SK-N-SH (cell line): ENCODE results near the gene PLAC9. TPM values are rescaled to one million over a fixed set of nuclear protein-coding genes. Genes with fewer than 3 reads are reported as not detected.
A peak's percentile ranks its signal among the peaks of the same experiment; 100 is the strongest.

Experiments
- CTCF ChIA-PET: fragments of 300-600, 350-600 bp; formaldehyde crosslinking; extraction: SDS; loops from one replicate; lab custom pipeline; 2021; lab: Yijun Ruan, JAX
- POLR2A ChIA-PET: fragments of 350-600 bp; sonication (Branson Sonifier 250); formaldehyde crosslinking; extraction: SDS; loops from one replicate; lab custom pipeline; 2020; ENCODE audit warnings: antibody characterized with exemption, inconsistent platforms; lab: Yijun Ruan, JAX
- DNase-seq: peaks from one replicate; pipeline ENCODE4 v3.0.0; 2012
- H2AFZ ChIP-seq: fragments of 200-600 bp; sonication (generic); 2 replicates; pipeline ENCODE4 v1.8.1; 2016; ENCODE audit warnings: antibody characterized with exemption, mild to moderate bottlenecking, low read depth
- H3F3A ChIP-seq: fragments of 200-600 bp; sonication (generic); replicated peaks from 2 replicates; pipeline ENCODE3; 2016; ENCODE audit warnings: antibody characterized with exemption, mild to moderate bottlenecking; ENCODE audit not compliant: insufficient read depth
- H3K27ac ChIP-seq, 2 experiments: fragments of 200-500 bp in 1 of 2; fragments of 200-600 bp in 1 of 2; sonication (Bioruptor generic) in 1 of 2; sonication (generic), shearing (Covaris generic) in 1 of 2; 2 replicates each; pipeline versions ENCODE4 v1.5.1 to v1.6.1; 2014 to 2016; ENCODE audit warnings: low read depth in 2 of 2, inconsistent platforms in 1 of 2, low read length in 1 of 2, mild to moderate bottlenecking in 1 of 2, mixed read lengths in 1 of 2
- H3K27me3 ChIP-seq: fragments of 200-600 bp; sonication (generic), shearing (Covaris generic); 2 replicates; pipeline ENCODE4 v1.6.1; 2016; ENCODE audit warnings: mixed run types; ENCODE audit not compliant: insufficient read depth
- H3K36me3 ChIP-seq, 2 experiments: fragments of 200-500 bp in 1 of 2; fragments of 200-600 bp in 1 of 2; sonication (Bioruptor generic) in 1 of 2; sonication (generic) in 1 of 2; replicated peaks in 1 of 2; 2 replicates each; pipeline versions ENCODE3 to v1.5.1; 2014 to 2016; ENCODE audit warnings: low read length in 1 of 2, mild to moderate bottlenecking in 1 of 2; ENCODE audit not compliant: insufficient read depth in 2 of 2, control insufficient read depth in 1 of 2
- H3K4me1 ChIP-seq, 2 experiments: fragments of 200-500 bp in 1 of 2; fragments of 200-600 bp in 1 of 2; sonication (Bioruptor generic) in 1 of 2; sonication (generic), shearing (Covaris generic) in 1 of 2; 2 replicates each; pipeline versions ENCODE4 v1.5.1 to v1.6.1; 2014 to 2016; ENCODE audit warnings: low read depth in 1 of 2, low read length in 1 of 2, mixed run types in 1 of 2; ENCODE audit not compliant: insufficient read depth in 2 of 2, control insufficient read depth in 1 of 2
- H3K4me2 ChIP-seq: fragments of 200-600 bp; sonication (generic), shearing (Covaris generic); 2 replicates; pipeline ENCODE4 v1.6.1; 2017; ENCODE audit warnings: mixed run types
- H3K4me3 ChIP-seq, 2 experiments: fragments of 200-500 bp in 1 of 2; fragments of 200-600 bp in 1 of 2; sonication (Bioruptor generic) in 1 of 2; sonication (generic), shearing (Covaris generic) in 1 of 2; 2 replicates each; pipeline versions ENCODE4 v1.5.1 to v1.8.1; 2014 to 2016; ENCODE audit warnings: low read depth in 2 of 2, inconsistent platforms in 1 of 2, low read length in 1 of 2, mild to moderate bottlenecking in 1 of 2, mixed read lengths in 1 of 2, moderate library complexity in 1 of 2
- H3K79me2 ChIP-seq: fragments of 200-600 bp; sonication (generic); 2 replicates; pipeline ENCODE4 v1.8.1; 2017; ENCODE audit warnings: mild to moderate bottlenecking; ENCODE audit not compliant: insufficient read depth
- H3K9ac ChIP-seq: fragments of 200-600 bp; sonication (generic); 2 replicates; pipeline ENCODE4 v1.6.1; 2017; ENCODE audit warnings: mixed run types
- H3K9me2 ChIP-seq: fragments of 200-600 bp; sonication (generic); 2 replicates; pipeline ENCODE4 v1.6.1; 2017; ENCODE audit warnings: mixed run types
- H3K9me3 ChIP-seq: fragments of 200-600 bp; sonication (generic); 2 replicates; pipeline ENCODE4 v1.6.1; 2017; ENCODE audit warnings: mixed run types, mild to moderate bottlenecking, moderate library complexity
- H4K20me1 ChIP-seq: fragments of 200-600 bp; sonication (generic); 2 replicates; pipeline ENCODE4 v1.6.1; 2017; ENCODE audit warnings: mild to moderate bottlenecking, mixed run types; ENCODE audit not compliant: insufficient read depth
- CHD2 ChIP-seq: fragments of 150-350 bp; IDR thresholded peaks from 2 replicates; pipeline ENCODE4 v1.6.1; 2018; ENCODE audit warnings: low read length; ENCODE audit not compliant: partially characterized antibody
- FOSL2 ChIP-seq: IDR thresholded peaks from 2 replicates; pipeline ENCODE4 v1.4.0; 2012; ENCODE audit warnings: low read depth, mild to moderate bottlenecking, moderate library complexity, borderline replicate concordance
- GABPA ChIP-seq: IDR thresholded peaks from 2 replicates; pipeline ENCODE4 v1.4.0; 2012; ENCODE audit warnings: low read depth, mild to moderate bottlenecking
- GATA2 ChIP-seq: sonication (generic); formaldehyde crosslinking; IDR thresholded peaks from 2 replicates; pipeline ENCODE4 v1.5.0; 2020; ENCODE audit warnings: mild to moderate bottlenecking, missing genetic modification reagents
- IRF3 ChIP-seq: fragments of 150-350 bp; IDR thresholded peaks from 2 replicates; pipeline ENCODE4 v1.6.1; 2016; ENCODE audit warnings: mild to moderate bottlenecking, low read depth, low read length
- JUND ChIP-seq: IDR thresholded peaks from 2 replicates; pipeline ENCODE4 v1.4.0; 2012
- MEF2A ChIP-seq: IDR thresholded peaks from 2 replicates; pipeline ENCODE4 v1.4.0; 2012; ENCODE audit warnings: low read depth, borderline replicate concordance
- MXI1 ChIP-seq: IDR thresholded peaks from 2 replicates; pipeline ENCODE4 v1.6.1; 2012; ENCODE audit warnings: mild to moderate bottlenecking, low read depth, low read length, improper control_type of control experiment
- PBX3 ChIP-seq: IDR thresholded peaks from 2 replicates; pipeline ENCODE4; 2012
- POLR2AphosphoS5 ChIP-seq: IDR thresholded peaks from 2 replicates; pipeline ENCODE4 v1.6.1; 2012; ENCODE audit warnings: low read depth, low read length
- RCOR1 ChIP-seq: fragments of 150-350 bp; IDR thresholded peaks from 2 replicates; pipeline ENCODE4 v1.6.1; 2017; ENCODE audit warnings: antibody characterized with exemption, low read length
- SMC3 ChIP-seq: IDR thresholded peaks from 2 replicates; pipeline ENCODE4 v1.6.1; 2012; ENCODE audit warnings: low read depth, low read length, improper control_type of control experiment
- TAF1 ChIP-seq: IDR thresholded peaks from 2 replicates; pipeline ENCODE4 v1.6.1; 2012; ENCODE audit warnings: low read depth, mild to moderate bottlenecking, low read length, moderate library complexity, borderline replicate concordance
- TEAD4 ChIP-seq: IDR thresholded peaks from 2 replicates; pipeline ENCODE4 v1.4.0; 2012; ENCODE audit warnings: mild to moderate bottlenecking, borderline replicate concordance; ENCODE audit not compliant: insufficient read depth
- YY1 ChIP-seq: IDR thresholded peaks from 2 replicates; pipeline ENCODE4 v1.4.0; 2012; ENCODE audit warnings: low read depth, mild to moderate bottlenecking
- ZBTB33 ChIP-seq: IDR thresholded peaks from 2 replicates; pipeline ENCODE4 v1.4.0; 2012; ENCODE audit warnings: low read depth, borderline replicate concordance
- WGBS: methylation state at CpG from one replicate; pipeline ENCODE4 v1.1.6; 2017; ENCODE audit warnings: low lambda C conversion rate; 5-methylcytosine and 5-hydroxymethylcytosine counted together
- polyA plus RNA-seq, 3 experiments: library from polyadenylated mRNA; depleted of rRNA; stranded (reverse); fragments of >200 nt; gene quantifications; 2 replicates each; pipeline ENCODE4 v1.2.3, GENCODE V29; 2012

Gene PLAC9
- polyA plus RNA-seq, 1 of the 3 experiments (the other 2 are of a cell fraction): 0.21 TPM

- no peaks in the 10 kb centered on the region for H3K9me2 ChIP-seq
- H3K27me3 ChIP-seq: no peaks in the 10 kb centered on the region
- 0 out of 2 replicates have a peak, but pooled peaks cover 4% of the 10 kb centered on the region for H3K9me3 ChIP-seq
- H3K4me3 ChIP-seq: no peak overlapping the region
- CTCF ChIA-PET: interaction anchor here (1.0 to 4.8 kb wide), 3 partner anchors 8 to 69 kb away, joined by 3 to 24 read pairs (median 23); no protein-coding TSS in a partner anchor
- no peak for DNase-seq
- no peak for TF ChIP-seq FOSL2
- TF ChIP-seq TEAD4: no peak
- TF ChIP-seq MXI1: no peak
- no peak for TF ChIP-seq SMC3
- no peak overlapping the region for H2AFZ ChIP-seq
- POLR2A ChIA-PET: no interaction called here
- H3K4me2 ChIP-seq: no peak overlapping the region
- peaks cover 3 to 24% of the 10 kb centered on the region in 2 experiments; a peak in 3 of 4 replicates for H3K4me1 ChIP-seq
- H3K9ac ChIP-seq: no peak overlapping the region
- H3F3A ChIP-seq: peaks cover 23% of the 10 kb centered on the region
- no peaks in the 10 kb centered on the region for H3K79me2 ChIP-seq
- peaks cover 14 to 45% of the 10 kb centered on the region in 2 experiments for H3K36me3 ChIP-seq
- WGBS: 86% methylated on average over 6 of the region's 6 CpGs
- no peaks in the 10 kb centered on the region for H4K20me1 ChIP-seq
- no peak overlapping the region for H3K27ac ChIP-seq
These were observed 20.3 kb downstream of the PLAC9 start for GRCh38 chr10:80152820-80153219.

DNA sequence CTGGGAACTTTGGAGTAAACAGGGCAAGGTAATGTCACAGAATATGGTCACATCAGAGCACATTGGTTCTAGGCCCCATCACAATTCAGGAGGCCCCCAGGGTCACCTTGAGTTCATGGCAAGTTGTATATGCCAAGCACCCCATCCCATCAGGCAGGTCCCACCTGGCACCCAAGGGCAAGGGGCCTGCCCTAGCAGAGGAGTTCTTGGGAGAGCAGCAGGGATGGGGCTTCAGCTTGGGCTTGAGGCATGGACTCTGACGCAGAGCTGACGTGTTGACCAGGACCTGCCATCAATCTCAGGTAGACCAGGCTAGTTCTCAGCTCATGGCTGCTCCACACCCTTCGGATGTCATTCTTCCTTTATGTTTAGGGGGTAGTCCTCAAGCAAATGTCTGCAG lies 20.9 kb downstream of the PLAC9 start:
- WGBS: 73% methylated on average over 3 of the region's 3 CpGs
- peaks cover 14 to 44% of the 10 kb centered on the region in 2 experiments for H3K36me3 ChIP-seq
- POLR2A ChIA-PET: no interaction called here
- no peak overlapping the region for H2AFZ ChIP-seq
- 0 out of 2 replicates have a peak, but pooled peaks cover 4% of the 10 kb centered on the region for H3K9me3 ChIP-seq
- H3K27me3 ChIP-seq: no peaks in the 10 kb centered on the region
- no peaks in the 10 kb centered on the region for H3K9me2 ChIP-seq
- TF ChIP-seq TAF1 (no peak), MEF2A (no peak), RCOR1 (no peak), JUND (no peak), GATA2 (CRISPR knock-in tag) (no peak), YY1 (no peak)
- H3K4me1 ChIP-seq: peaks cover 9 to 30% of the 10 kb centered on the region in 2 experiments; a peak in 3 of 4 replicates
- H4K20me1 ChIP-seq: no peaks in the 10 kb centered on the region
- H3K27ac ChIP-seq: no peak overlapping the region
- H3K79me2 ChIP-seq: no peaks in the 10 kb centered on the region
- H3K9ac ChIP-seq: no peak overlapping the region
- no peak for DNase-seq
- CTCF ChIA-PET: interaction anchor here (0.8 to 4.8 kb wide), 4 partner anchors 8 to 108 kb away, joined by 3 to 24 read pairs (median 13); no protein-coding TSS in a partner anchor
- H3K4me3 ChIP-seq: no peak overlapping the region
- no peak overlapping the region for H3K4me2 ChIP-seq
- peaks cover 28% of the 10 kb centered on the region for H3F3A ChIP-seq

DNA sequence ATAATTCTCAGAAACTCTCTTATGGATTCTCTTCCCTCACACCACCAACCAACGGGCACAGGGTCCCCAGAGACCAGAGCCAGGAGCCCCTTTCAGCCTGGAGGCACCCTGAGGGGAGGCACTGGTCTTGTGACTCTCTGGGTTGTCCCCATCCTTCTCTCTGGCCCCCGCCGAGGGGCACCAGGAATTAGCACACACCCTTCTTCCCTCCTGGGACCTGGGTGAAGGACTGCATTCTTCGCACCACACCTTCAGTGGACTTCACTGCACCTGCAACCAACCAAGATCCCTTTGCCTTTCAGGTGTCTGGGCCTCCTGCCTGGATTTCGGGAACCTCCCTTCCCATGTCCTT lies 22.1 kb downstream of the PLAC9 start:
- Histone ChIP-seq H3K27ac (peak overlapping the region; percentile 85 to 86), H3K4me2 (peak overlapping the region; percentile 61), H3K27me3 (no peaks in the 10 kb centered on the region), H2AFZ (no peak overlapping the region), H4K20me1 (no peaks in the 10 kb centered on the region), H3K9me2 (no peaks in the 10 kb centered on the region), H3K4me1 (peaks cover 20 to 39% of the 10 kb centered on the region in 2 experiments; a peak in 3 of 4 replicates), H3K36me3 (peaks cover 14 to 34% of the 10 kb centered on the region in 2 experiments), H3K9ac (peak overlapping the region; percentile 43), H3K79me2 (no peaks in the 10 kb centered on the region), H3K4me3 (no peak overlapping the region), H3F3A (peaks cover 33% of the 10 kb centered on the region), H3K9me3 (no peaks in the 10 kb centered on the region)
- ChIA-PET POLR2A (no interaction called here), CTCF (interaction anchor here (3.7 kb wide), 1 partner anchor 11 kb away, joined by 24 read pairs; no protein-coding TSS in a partner anchor)
- 97% methylated on average over 4 of the region's 5 CpGs for WGBS
- DNase-seq: no peak
- TF ChIP-seq ZBTB33 (no peak), TEAD4 (no peak), POLR2AphosphoS5 (no peak), PBX3 (no peak), YY1 (no peak), TAF1 (no peak), GABPA (no peak), MXI1 (no peak), CHD2 (no peak), IRF3 (no peak), JUND (no peak)
